Caki2 (cell line): ENCODE data around the gene FADS2. TPM values are rescaled to one million over a fixed set of nuclear protein-coding genes. Genes with fewer than 3 reads are reported as not detected.

Experiments used
- DNase-seq: peaks from one replicate; pipeline ENCODE4 v3.0.0-alpha.2; 2015; ENCODE audit warnings: low read depth
- in situ Hi-C: cut with HindIII; loops from 2 replicates; pipeline ENCODE4 v1.10.0; 2016; ENCODE audit warnings: low sequenced_read_pairs, low pct_unique_long_range_greater_than_20kb, mixed read lengths
- total RNA-seq: library from RNA; depleted of rRNA; stranded (reverse); fragments of >200 nt; shearing (Covaris generic); gene quantifications from 2 replicates; pipeline ENCODE4 v1.2.3, GENCODE V29; 2014; ENCODE audit warnings: low replicate concordance

Gene FADS2
- total RNA-seq, 1 experiment from 2014 or later: 8.6 TPM

GRCh38 chr11:61855939-61856680, 28.0 kb downstream of the FADS2 start:
- DNase-seq: no peak
- in situ Hi-C loops: no loop called here

GRCh38 chr11:61860054-61860903, 32.2 kb downstream of the FADS2 start:
- in situ Hi-C loops: no loop called here
- DNase-seq: peak; percentile 41

- in situ Hi-C loops: no loop called here
- no peak for DNase-seq
These were observed 33.5 kb downstream of the FADS2 start for GRCh38 chr11:61861634-61862033.

GRCh38 chr11:61862714-61863547, 34.8 kb downstream of the FADS2 start:
- in situ Hi-C loops: no loop called here
- DNase-seq: peak; percentile 25

GRCh38 chr11:61863548-61864081, 35.5 kb downstream of the FADS2 start:
- in situ Hi-C loops: no loop called here
- DNase-seq: no peak

- in situ Hi-C loops: no loop called here
- DNase-seq: no peak
These were observed 37.0 kb downstream of the FADS2 start for GRCh38 chr11:61864814-61865775.

- in situ Hi-C loops: no loop called here
- DNase-seq: no peak
These were observed 38.3 kb downstream of the FADS2 start for GRCh38 chr11:61866231-61866957.

GRCh38 chr11:61866958-61867343, 38.9 kb downstream of the FADS2 start:
- in situ Hi-C loops: no loop called here
- DNase-seq: no peak

GRCh38 chr11:61868571-61869428, 40.7 kb downstream of the FADS2 start:
- in situ Hi-C loops: no loop called here
- DNase-seq: no peak

GRCh38 chr11:61869429-61869707, 41.3 kb downstream of the FADS2 start:
- DNase-seq: no peak
- in situ Hi-C loops: no loop called here

GRCh38 chr11:61869708-61870451, 41.8 kb downstream of the FADS2 start:
- DNase-seq: no peak
- in situ Hi-C loops: no loop called here

GRCh38 chr11:61870541-61871031, 42.5 kb downstream of the FADS2 start:
- DNase-seq: no peak
- in situ Hi-C loops: no loop called here

GRCh38 chr11:61871158-61871597, 43.1 kb downstream of the FADS2 start:
- in situ Hi-C loops: no loop called here
- DNase-seq: no peak

GRCh38 chr11:61872935-61873565, 45.0 kb downstream of the FADS2 start:
- in situ Hi-C loops: no loop called here
- DNase-seq: no peak
